ENCODE results near the gene ST3GAL5. TPM values are rescaled to one million over a fixed set of nuclear protein-coding genes. Genes with fewer than 3 reads are reported as not detected.
A peak's percentile ranks its signal among the peaks of the same experiment; 100 is the strongest.

Gene ST3GAL5
- total and polyA plus RNA-seq, 8 donors, result 58.4 to 108 (median 93.9) TPM

DNA sequence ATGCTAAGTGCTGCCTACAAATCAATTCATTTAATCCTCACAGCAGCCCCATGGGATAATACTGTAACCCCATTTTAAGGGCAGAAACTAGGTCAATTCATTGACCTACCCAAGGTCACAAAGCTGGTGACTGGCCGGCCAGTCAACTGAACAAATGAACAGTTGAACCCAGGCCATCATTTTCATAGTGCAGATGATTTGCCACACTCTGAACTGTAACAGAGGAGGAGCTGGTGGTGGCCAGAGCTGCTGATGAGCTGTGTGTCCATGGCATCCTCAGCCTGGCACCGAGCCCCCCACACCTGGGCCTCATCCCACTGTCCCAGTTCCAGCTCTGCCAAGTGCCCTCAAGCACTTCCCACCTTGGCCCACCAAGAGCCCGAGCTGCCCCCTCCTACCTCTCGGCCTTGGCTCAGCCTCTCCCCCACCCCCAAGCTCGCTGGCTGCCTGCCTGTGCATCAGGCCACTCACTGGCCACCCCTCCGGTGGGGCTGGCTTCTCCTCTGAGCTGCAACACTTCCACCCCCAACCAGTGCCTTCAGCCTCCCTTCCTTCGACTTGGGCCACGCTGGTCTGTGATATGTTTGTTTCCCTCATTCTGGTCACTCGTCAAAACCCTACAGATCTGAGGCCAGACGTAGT, 76.6 kb downstream of the ST3GAL5 start:
- no peak overlapping the region for H3K4me3 ChIP-seq
- H3K36me3 ChIP-seq, result no peaks in the 10 kb centered on the region
- H3K9me3 ChIP-seq, result no peaks in the 10 kb centered on the region
- peaks cover 10 to 22% of the 10 kb centered on the region in 2 donors for H3K4me1 ChIP-seq
- no peak overlapping the region for H3K27ac ChIP-seq
- no peak for ATAC-seq
- H3K27me3 ChIP-seq, result no peaks in the 10 kb centered on the region
- peak in 1 of 4 donors; percentile 69 for DNase-seq
- TF ChIP-seq CTCF (IDR thresholded peaks at IDR 0.05), result no peak
- intact Hi-C loops (cut with DNase I), result loop anchor here in 1 of 2 donors (5.0 kb wide), 2 partner anchors 80 to 170 kb away; no protein-coding TSS in a partner anchor

DNA sequence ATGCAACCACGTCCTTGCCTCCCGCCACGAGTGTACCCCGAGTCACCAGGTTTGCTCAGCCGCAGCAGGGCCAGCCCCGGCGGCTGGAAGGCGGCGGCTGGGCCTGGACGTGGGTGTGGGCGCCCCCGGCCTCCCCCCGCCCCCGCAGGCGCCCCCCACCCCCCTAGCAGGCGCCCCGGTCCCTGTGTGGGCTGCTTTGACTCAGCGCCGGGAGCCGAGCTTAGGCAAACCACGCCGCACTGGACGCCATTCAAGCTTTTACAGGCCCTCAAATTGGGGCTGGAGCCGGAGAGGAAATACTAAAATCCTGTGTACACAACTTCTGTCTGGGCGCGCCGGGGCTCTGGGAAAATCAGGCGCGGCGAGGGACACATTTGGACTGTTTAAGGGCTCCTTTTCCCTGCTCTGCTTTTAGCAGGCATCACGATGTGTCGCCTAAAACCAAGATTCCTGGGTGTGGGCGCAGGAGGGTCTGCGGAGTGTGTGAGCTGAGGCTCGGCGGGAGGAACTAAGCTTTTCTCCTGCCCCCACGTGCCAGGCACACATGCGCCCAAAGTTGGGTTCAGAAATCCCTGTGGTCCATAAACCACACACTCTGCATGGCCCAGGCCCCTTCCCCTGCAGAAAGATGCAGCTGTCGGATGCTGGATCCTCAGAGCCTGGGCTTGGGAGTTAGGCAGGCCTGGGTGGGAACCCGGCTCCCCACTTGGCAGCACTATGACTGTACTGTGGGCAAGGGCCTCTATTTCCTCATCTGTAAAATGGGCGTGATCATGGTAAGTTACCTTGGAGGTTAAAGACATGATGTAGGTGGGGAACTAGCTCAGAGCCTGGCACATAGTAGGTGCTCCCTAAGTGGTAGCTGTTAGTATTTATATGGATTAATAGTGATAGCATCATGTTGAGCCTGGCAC, 77.4 kb downstream of the ST3GAL5 start:
- intact Hi-C loops (cut with DNase I), result loop anchor here in 1 of 2 donors (5.0 kb wide), 2 partner anchors 79 to 169 kb away; no protein-coding TSS in a partner anchor
- H3K9me3 ChIP-seq, result no peaks in the 10 kb centered on the region
- H3K4me3 ChIP-seq, result no peak overlapping the region
- TF ChIP-seq CTCF (IDR thresholded peaks at IDR 0.05), result no peak
- H3K27ac ChIP-seq, result peak overlapping the region; percentile 67 to 75
- no peaks in the 10 kb centered on the region for H3K36me3 ChIP-seq
- no peaks in the 10 kb centered on the region for H3K27me3 ChIP-seq
- peaks cover 10 to 28% of the 10 kb centered on the region in 2 donors for H3K4me1 ChIP-seq
- peak; percentile 63 for ATAC-seq
- DNase-seq, result peak in 2 of 4 donors; percentile 63 to 79

DNA sequence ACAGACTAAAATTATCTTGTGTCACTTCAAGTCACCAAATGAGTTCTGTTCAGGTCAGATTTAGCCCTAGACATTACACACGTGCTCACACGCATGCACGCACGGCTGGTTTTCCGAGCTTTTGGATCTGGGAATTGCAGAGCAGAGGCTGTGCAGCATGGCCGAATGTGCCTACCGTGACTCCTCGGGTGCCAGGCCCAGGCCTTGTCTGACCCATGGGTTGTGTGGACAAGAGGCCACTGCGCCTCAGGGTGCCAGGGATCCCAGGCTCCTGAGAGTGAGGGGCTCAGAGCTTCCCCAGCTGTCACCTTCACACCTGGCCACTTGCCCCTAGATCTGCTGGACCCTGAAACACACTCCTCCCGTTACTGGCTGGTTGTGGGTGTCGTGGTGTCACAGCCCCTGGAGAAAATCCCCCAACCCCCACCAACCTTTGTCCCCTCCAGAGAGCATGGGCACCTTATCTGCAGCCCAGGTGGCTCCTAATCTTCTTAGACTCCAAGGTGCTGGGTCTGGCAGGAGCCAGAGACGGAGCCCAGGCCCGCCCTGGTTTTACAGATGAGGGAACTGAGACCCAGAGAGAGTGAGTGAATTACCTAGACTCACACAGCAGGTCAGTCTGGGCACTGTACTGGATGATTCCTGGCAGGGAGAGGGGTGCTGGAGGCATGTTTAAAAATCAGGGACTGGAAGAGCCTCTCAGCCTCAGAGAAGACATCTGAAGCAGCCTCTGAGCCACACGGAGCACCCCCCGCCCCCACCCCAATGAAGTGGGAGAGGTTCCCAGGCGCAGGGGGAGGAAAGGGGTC, 78.2 kb downstream of the ST3GAL5 start:
- ATAC-seq (peak; percentile 20), DNase-seq (no peak)
- Histone ChIP-seq H3K9me3 (no peaks in the 10 kb centered on the region), H3K4me1 (peaks cover 10 to 29% of the 10 kb centered on the region in 2 donors), H3K27ac (peak overlapping the region; percentile 67 to 75), H3K36me3 (no peaks in the 10 kb centered on the region), H3K4me3 (no peak overlapping the region), H3K27me3 (no peaks in the 10 kb centered on the region)
- intact Hi-C loops (cut with DNase I), result loop anchor here in 1 of 2 donors (5.0 kb wide), 2 partner anchors 78 to 168 kb away; no protein-coding TSS in a partner anchor
- TF ChIP-seq CTCF (IDR thresholded peaks at IDR 0.05), result no peak

GRCh38 chr2:85807756-85808155, 81.0 kb downstream of the ST3GAL5 start:
- no peaks in the 10 kb centered on the region for H3K9me3 ChIP-seq
- no peaks in the 10 kb centered on the region for H3K27me3 ChIP-seq
- TF ChIP-seq CTCF (IDR thresholded peaks at IDR 0.05), result no peak
- no peak for DNase-seq
- no peak overlapping the region for H3K4me3 ChIP-seq
- H3K4me1 ChIP-seq, result peaks cover 10 to 22% of the 10 kb centered on the region in 2 donors
- no peak for ATAC-seq
- intact Hi-C loops (cut with DNase I), result loop anchor here in 1 of 2 donors (10.0 kb wide), 1 partner anchor 53 kb away; the partner anchor contains the start of gene ATOH8
- no peak overlapping the region for H3K27ac ChIP-seq
- H3K36me3 ChIP-seq, result no peaks in the 10 kb centered on the region
